IMR-90 (cell line): ENCODE data around the gene NALCN. TPM values are rescaled to one million over a fixed set of nuclear protein-coding genes. Genes with fewer than 3 reads are reported as not detected.

Experiments
- ATAC-seq: fragments of 200-7000 bp; cut with Tn5 transposase; 2 replicates; pipeline ENCODE4 v1.9.1; 2020; ENCODE audit warnings: low read depth, mild to moderate bottlenecking, moderate library complexity
- BruUV-seq: library from RNA; stranded (reverse); fragments of 400-500 nt; replicated peaks from 2 replicates; lab custom pipeline; 2021; lab: Mats Ljungman, UMichigan
- CTCF ChIA-PET: fragments of 300-600 bp; formaldehyde crosslinking; extraction: SDS; loops from one replicate; lab custom pipeline; 2021; ENCODE audit warnings: antibody characterized with exemption; lab: Yijun Ruan, JAX
- POLR2A ChIA-PET: fragments of 300-600 bp; sonication (Branson Sonifier 250); formaldehyde crosslinking; loops from one replicate; lab custom pipeline; 2022; ENCODE audit warnings: antibody characterized with exemption; ENCODE audit not compliant: unreplicated experiment; lab: Charles Lee
- DNase-seq: peaks from one replicate; pipeline ENCODE4 v3.0.0; 2013
- H2AFZ ChIP-seq: replicated peaks from 2 replicates; pipeline ENCODE3; 2013; ENCODE audit warnings: low read length, mild to moderate bottlenecking; ENCODE audit not compliant: poor library complexity
- H2AK5ac ChIP-seq: 2 replicates; pipeline ENCODE4 v1.6.1; 2013; ENCODE audit warnings: low read depth, low read length, inconsistent platforms
- H2AK9ac ChIP-seq: replicated peaks from 2 replicates; pipeline ENCODE3; 2013; ENCODE audit warnings: mild to moderate bottlenecking, low read depth, low read length, moderate library complexity; ENCODE audit not compliant: poor library complexity
- H2BK120ac ChIP-seq: 2 replicates; pipeline ENCODE4 v1.6.1; 2013; ENCODE audit warnings: low read depth, low read length, inconsistent platforms
- H2BK15ac ChIP-seq: 3 replicates; pipeline ENCODE4 v1.6.1; 2013; ENCODE audit warnings: low read depth, low read length, inconsistent platforms
- H2BK20ac ChIP-seq: 2 replicates; pipeline ENCODE4 v1.6.1; 2013; ENCODE audit warnings: low read depth, mild to moderate bottlenecking, inconsistent platforms, low read length, moderate library complexity
- H2BK5ac ChIP-seq: 2 replicates; pipeline ENCODE4 v1.6.1; 2013; ENCODE audit warnings: mild to moderate bottlenecking, low read depth, low read length, inconsistent platforms; ENCODE audit not compliant: poor library complexity, severe bottlenecking
- H3K14ac ChIP-seq: replicated peaks from 2 replicates; pipeline ENCODE4 v1.6.1; 2013; ENCODE audit warnings: low read depth, low read length, inconsistent platforms
- H3K18ac ChIP-seq: 2 replicates; pipeline ENCODE4 v1.6.1; 2013; ENCODE audit warnings: low read depth, low read length, control low read depth
- H3K23ac ChIP-seq: 2 replicates; pipeline ENCODE4 v1.6.1; 2013; ENCODE audit warnings: low read depth, low read length, inconsistent platforms
- H3K27ac ChIP-seq: 2 replicates; pipeline ENCODE4 v1.5.1; 2013; ENCODE audit warnings: mild to moderate bottlenecking, control low read depth, low read length; ENCODE audit not compliant: insufficient read depth
- H3K27me3 ChIP-seq: 2 replicates; pipeline ENCODE4 v1.6.1; 2013; ENCODE audit warnings: low read length; ENCODE audit not compliant: control insufficient read depth, insufficient read depth
- H3K36me3 ChIP-seq: 2 replicates; pipeline ENCODE4 v1.6.1; 2013; ENCODE audit warnings: low read length, mixed read lengths; ENCODE audit not compliant: control insufficient read depth, insufficient read depth
- H3K4ac ChIP-seq: 2 replicates; pipeline ENCODE4 v1.6.1; 2013; ENCODE audit warnings: low read depth, low read length, inconsistent platforms
- H3K4me1 ChIP-seq: 2 replicates; pipeline ENCODE4 v1.6.1; 2013; ENCODE audit warnings: low read length, mixed read lengths; ENCODE audit not compliant: control insufficient read depth, insufficient read depth
- H3K4me2 ChIP-seq: 2 replicates; pipeline ENCODE4 v1.6.1; 2013; ENCODE audit warnings: low read depth, mild to moderate bottlenecking, control low read depth, low read length, moderate library complexity
- H3K4me3 ChIP-seq: 2 replicates; pipeline ENCODE4 v1.5.1; 2013; ENCODE audit warnings: low read depth, mild to moderate bottlenecking, control low read depth, low read length, moderate library complexity; ENCODE audit not compliant: insufficient read depth
- H3K56ac ChIP-seq: 2 replicates; pipeline ENCODE4 v1.6.1; 2013; ENCODE audit warnings: low read length, inconsistent platforms; ENCODE audit not compliant: insufficient read depth; ENCODE audit errors: extremely low read depth
- H3K79me1 ChIP-seq, 2 experiments: 2 replicates each; pipeline ENCODE4 v1.6.1; 2013; ENCODE audit warnings: low read length in 2 of 2, inconsistent platforms in 1 of 2, low read depth in 1 of 2
- H3K9ac ChIP-seq: 2 replicates; pipeline ENCODE4 v1.6.1; 2013; ENCODE audit warnings: low read depth, low read length, control low read depth
- H3K9me1 ChIP-seq: 2 replicates; pipeline ENCODE4 v1.6.1; 2013; ENCODE audit warnings: low read length, inconsistent platforms; ENCODE audit not compliant: insufficient read depth
- H3K9me3 ChIP-seq: 2 replicates; pipeline ENCODE4 v1.6.1; 2013; ENCODE audit warnings: low read length; ENCODE audit not compliant: control insufficient read depth, insufficient read depth
- H4K20me1 ChIP-seq: 2 replicates; pipeline ENCODE4 v1.6.1; 2013; ENCODE audit warnings: low read length, inconsistent platforms; ENCODE audit not compliant: insufficient read depth
- H4K5ac ChIP-seq: 2 replicates; pipeline ENCODE4 v1.6.1; 2013; ENCODE audit warnings: mild to moderate bottlenecking, low read depth, low read length, control low read depth
- H4K8ac ChIP-seq, 2 experiments: 2 replicates each; pipeline ENCODE4 v1.6.1; 2013; ENCODE audit warnings: low read depth in 2 of 2, low read length in 2 of 2, control low read depth in 1 of 2, inconsistent platforms in 1 of 2
- H4K91ac ChIP-seq: 2 replicates; pipeline ENCODE4 v1.6.1; 2013; ENCODE audit warnings: low read depth, low read length, inconsistent platforms; ENCODE audit not compliant: insufficient read depth
- BHLHE40 ChIP-seq: fragments of 150-350 bp; IDR thresholded peaks from 2 replicates; pipeline ENCODE4 v1.6.1; 2016; ENCODE audit warnings: mild to moderate bottlenecking, low read depth, low read length
- CEBPB ChIP-seq: IDR thresholded peaks from 2 replicates; pipeline ENCODE4 v1.6.1; 2012; ENCODE audit warnings: low read depth, low read length, improper control_type of control experiment
- CHD1 ChIP-seq: IDR thresholded peaks from 2 replicates; pipeline ENCODE4 v1.6.1; 2012; ENCODE audit warnings: low read depth, low read length, improper control_type of control experiment
- FOS ChIP-seq: fragments of 150-350 bp; IDR thresholded peaks from 2 replicates; pipeline ENCODE4 v1.6.1; 2016; ENCODE audit warnings: low read depth, low read length
- MAFK ChIP-seq: IDR thresholded peaks from 2 replicates; pipeline ENCODE4 v1.6.1; 2012; ENCODE audit warnings: low read depth, low read length, improper control_type of control experiment
- MAZ ChIP-seq: IDR thresholded peaks from 2 replicates; pipeline ENCODE4 v1.6.1; 2012; ENCODE audit warnings: low read depth, mild to moderate bottlenecking, low read length, improper control_type of control experiment, moderate library complexity, borderline replicate concordance
- MXI1 ChIP-seq: IDR thresholded peaks from 2 replicates; pipeline ENCODE4 v1.6.1; 2012; ENCODE audit warnings: low read depth, mild to moderate bottlenecking, low read length, moderate library complexity, borderline replicate concordance
- NFE2L2 ChIP-seq: fragments of 150-350 bp; IDR thresholded peaks from 2 replicates; pipeline ENCODE4 v1.6.1; 2016; ENCODE audit warnings: low read depth, mild to moderate bottlenecking, low read length
- POLR2A ChIP-seq: IDR thresholded peaks from 2 replicates; pipeline ENCODE4 v1.6.1; 2012; ENCODE audit warnings: mild to moderate bottlenecking, low read depth, low read length
- RAD21 ChIP-seq: IDR thresholded peaks from 2 replicates; pipeline ENCODE4 v1.6.1; 2012; ENCODE audit warnings: low read length, improper control_type of control experiment
- RCOR1 ChIP-seq: IDR thresholded peaks from 2 replicates; pipeline ENCODE4 v1.6.1; 2012; ENCODE audit warnings: mild to moderate bottlenecking, low read length, improper control_type of control experiment; ENCODE audit not compliant: insufficient replicate concordance
- RFX5 ChIP-seq: IDR thresholded peaks from 2 replicates; pipeline ENCODE4 v1.8.0; 2012; ENCODE audit warnings: low read depth, mild to moderate bottlenecking, low read length, moderate library complexity
- SMC3 ChIP-seq: fragments of 150-350 bp; IDR thresholded peaks from 2 replicates; pipeline ENCODE4 v1.6.1; 2016; ENCODE audit warnings: low read depth, mild to moderate bottlenecking, antibody characterized with exemption, low read length, moderate library complexity
- USF2 ChIP-seq: fragments of 150-350 bp; IDR thresholded peaks from 2 replicates; pipeline ENCODE4 v1.6.1; 2017; ENCODE audit warnings: mild to moderate bottlenecking, antibody characterized with exemption, low read length, low read depth
- dilution Hi-C: fragments of 300-500 bp; cut with HindIII; formaldehyde crosslinking; loops from one replicate; pipeline ENCODE4 v1.14.3; 2018; ENCODE audit warnings: low sequenced_read_pairs; ENCODE audit not compliant: unreplicated experiment
- in situ Hi-C: fragments of 300-500 bp; cut with MboI; formaldehyde crosslinking; loops from 3 replicates; pipeline ENCODE4 v1.14.3; 2019; ENCODE audit warnings: low sequenced_read_pairs, inconsistent platforms, mixed read lengths
- intact Hi-C: fragments of 100-400 bp; cut with micrococcal nuclease; formaldehyde crosslinking; loops from 2 replicates; pipeline ENCODE4 v1.10.0; 2022
- polyA plus RNA-seq, 3 experiments: library from polyadenylated mRNA; depleted of rRNA; stranded (reverse); fragments of >200 nt; gene quantifications; 2 replicates each; pipeline ENCODE4 v1.2.3, GENCODE V29; 2012; ENCODE audit warnings: low replicate concordance in 1 of 3
- total RNA-seq: library from RNA; depleted of rRNA; stranded (reverse); fragments of >200 nt; gene quantifications from 2 replicates; pipeline ENCODE4 v1.2.3, GENCODE V29; 2012
- TF ChIP-seq, protein P1 (sequence below): fragments of 150-350 bp; IDR thresholded peaks from 2 replicates; pipeline ENCODE4 v1.6.1; 2016; ENCODE audit warnings: low read depth, mild to moderate bottlenecking, low read length, moderate library complexity, borderline replicate concordance
- TF ChIP-seq, protein P2 (sequence below): conservative IDR thresholded peaks from 2 replicates; pipeline ENCODE4 v1.5.1; 2012; ENCODE audit warnings: mild to moderate bottlenecking, low read depth, low read length, improper control_type of control experiment

The NALCN gene
- total and polyA plus RNA-seq, 2 of the 4 experiments (the other 2 are of a cell fraction): 2.9 to 4.8 TPM

DNA sequence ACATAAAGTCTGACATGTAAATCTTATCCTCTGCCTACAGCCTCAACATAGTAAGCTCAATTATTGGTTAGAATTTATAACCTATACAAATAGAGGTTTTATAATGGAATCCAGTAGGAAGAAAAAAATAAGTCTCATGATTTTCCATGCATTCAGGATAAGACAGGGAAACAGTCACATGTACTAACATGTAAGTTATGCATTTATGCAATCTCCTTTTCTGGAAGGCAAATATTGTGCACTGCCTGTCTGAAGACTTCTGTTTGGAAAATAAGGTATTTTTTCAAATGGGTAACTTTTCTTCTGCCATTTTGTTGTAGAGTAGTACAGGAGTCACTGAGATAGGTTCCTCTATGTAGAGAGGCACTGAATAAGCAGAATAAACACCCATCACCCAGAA lies 92.7 kb downstream of the NALCN start:
- intact Hi-C loops: no loop called here
- no peak overlapping the region for H4K91ac ChIP-seq
- H3K36me3 ChIP-seq: no peaks in the 10 kb centered on the region
- no peak overlapping the region for H3K4me3 ChIP-seq
- no peak overlapping the region for H2BK120ac ChIP-seq
- no peak overlapping the region for H3K9ac ChIP-seq
- no peak overlapping the region for H2BK20ac ChIP-seq
- no peaks in the 10 kb centered on the region for H4K20me1 ChIP-seq
- ATAC-seq (no peak), DNase-seq (no peak)
- H2BK5ac ChIP-seq: no peak overlapping the region
- no peaks in the 10 kb centered on the region for H3K4me1 ChIP-seq
- BruUV-seq: no TSS peak
- H2AFZ ChIP-seq: no peak overlapping the region
- H3K27me3 ChIP-seq: no peaks in the 10 kb centered on the region
- TF ChIP-seq USF2 (no peak), RFX5 (no peak), RAD21 (no peak), MAFK (no peak), POLR2A (no peak), RCOR1 (no peak), BHLHE40 (no peak), NFE2L2 (no peak), CHD1 (no peak), SMC3 (no peak), CEBPB (no peak), MAZ (no peak), FOS (no peak), MXI1 (no peak)
- TF ChIP-seq, protein P1, sequence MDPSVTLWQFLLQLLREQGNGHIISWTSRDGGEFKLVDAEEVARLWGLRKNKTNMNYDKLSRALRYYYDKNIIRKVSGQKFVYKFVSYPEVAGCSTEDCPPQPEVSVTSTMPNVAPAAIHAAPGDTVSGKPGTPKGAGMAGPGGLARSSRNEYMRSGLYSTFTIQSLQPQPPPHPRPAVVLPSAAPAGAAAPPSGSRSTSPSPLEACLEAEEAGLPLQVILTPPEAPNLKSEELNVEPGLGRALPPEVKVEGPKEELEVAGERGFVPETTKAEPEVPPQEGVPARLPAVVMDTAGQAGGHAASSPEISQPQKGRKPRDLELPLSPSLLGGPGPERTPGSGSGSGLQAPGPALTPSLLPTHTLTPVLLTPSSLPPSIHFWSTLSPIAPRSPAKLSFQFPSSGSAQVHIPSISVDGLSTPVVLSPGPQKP: no peak
- TF ChIP-seq, protein P2, sequence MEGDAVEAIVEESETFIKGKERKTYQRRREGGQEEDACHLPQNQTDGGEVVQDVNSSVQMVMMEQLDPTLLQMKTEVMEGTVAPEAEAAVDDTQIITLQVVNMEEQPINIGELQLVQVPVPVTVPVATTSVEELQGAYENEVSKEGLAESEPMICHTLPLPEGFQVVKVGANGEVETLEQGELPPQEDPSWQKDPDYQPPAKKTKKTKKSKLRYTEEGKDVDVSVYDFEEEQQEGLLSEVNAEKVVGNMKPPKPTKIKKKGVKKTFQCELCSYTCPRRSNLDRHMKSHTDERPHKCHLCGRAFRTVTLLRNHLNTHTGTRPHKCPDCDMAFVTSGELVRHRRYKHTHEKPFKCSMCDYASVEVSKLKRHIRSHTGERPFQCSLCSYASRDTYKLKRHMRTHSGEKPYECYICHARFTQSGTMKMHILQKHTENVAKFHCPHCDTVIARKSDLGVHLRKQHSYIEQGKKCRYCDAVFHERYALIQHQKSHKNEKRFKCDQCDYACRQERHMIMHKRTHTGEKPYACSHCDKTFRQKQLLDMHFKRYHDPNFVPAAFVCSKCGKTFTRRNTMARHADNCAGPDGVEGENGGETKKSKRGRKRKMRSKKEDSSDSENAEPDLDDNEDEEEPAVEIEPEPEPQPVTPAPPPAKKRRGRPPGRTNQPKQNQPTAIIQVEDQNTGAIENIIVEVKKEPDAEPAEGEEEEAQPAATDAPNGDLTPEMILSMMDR: no peak
- ChIA-PET CTCF (no interaction called here), POLR2A (no interaction called here)
- H2BK15ac ChIP-seq: no peak overlapping the region
- H3K14ac ChIP-seq: no peak overlapping the region
- in situ Hi-C loops: no loop called here
- no peak overlapping the region for H2AK5ac ChIP-seq
- no peak overlapping the region for H3K56ac ChIP-seq
- dilution Hi-C loops: no loop called here
- no peak overlapping the region for H3K4me2 ChIP-seq
- H4K5ac ChIP-seq: no peak overlapping the region
- no peak overlapping the region for H3K4ac ChIP-seq
- H3K79me1 ChIP-seq: no peaks in the 10 kb centered on the region
- H3K9me1 ChIP-seq: no peaks in the 10 kb centered on the region
- no peak overlapping the region for H4K8ac ChIP-seq
- H3K23ac ChIP-seq: no peak overlapping the region
- H3K27ac ChIP-seq: no peak overlapping the region
- no peak overlapping the region for H2AK9ac ChIP-seq
- H3K9me3 ChIP-seq: no peaks in the 10 kb centered on the region
- H3K18ac ChIP-seq: no peak overlapping the region
